Left ventricle myocardium superior (tissue), 1 donor: ENCODE data around the gene ENTHD1. TPM values are rescaled to one million over a fixed set of nuclear protein-coding genes. Genes with fewer than 3 reads are reported as not detected.

Experiments used
- ATAC-seq: fragments of 200-7000 bp; cut with Tn5 transposase; one replicate; pipeline ENCODE4 v1.9.1; 2020; ENCODE audit warnings: mild to moderate bottlenecking, moderate library complexity
- DNase-seq: peaks from one replicate; pipeline ENCODE4 v3.0.0-alpha.2; 2020
- intact Hi-C: fragments of 100-400 bp; cut with micrococcal nuclease; formaldehyde crosslinking; loops from one replicate; pipeline ENCODE4 v1.11.0; 2022
- long read RNA-seq: library from polyadenylated mRNA; unstranded; transcript quantifications from one replicate; pipeline ENCODE4 v2.0.0, GENCODE V29; 2021
- total RNA-seq: library from RNA; stranded (reverse); fragmentation: NEBNext Ultra II Directional; extraction: Animal tissue kit (Norgen Biotek cat#: 25700); gene quantifications from one replicate; pipeline ENCODE4 v1.2.1, GENCODE V29; 2021
- donor health status: DM: no; HTN: yes; CAD: no; lungs with severe emphysema.

Gene ENTHD1, protein sequence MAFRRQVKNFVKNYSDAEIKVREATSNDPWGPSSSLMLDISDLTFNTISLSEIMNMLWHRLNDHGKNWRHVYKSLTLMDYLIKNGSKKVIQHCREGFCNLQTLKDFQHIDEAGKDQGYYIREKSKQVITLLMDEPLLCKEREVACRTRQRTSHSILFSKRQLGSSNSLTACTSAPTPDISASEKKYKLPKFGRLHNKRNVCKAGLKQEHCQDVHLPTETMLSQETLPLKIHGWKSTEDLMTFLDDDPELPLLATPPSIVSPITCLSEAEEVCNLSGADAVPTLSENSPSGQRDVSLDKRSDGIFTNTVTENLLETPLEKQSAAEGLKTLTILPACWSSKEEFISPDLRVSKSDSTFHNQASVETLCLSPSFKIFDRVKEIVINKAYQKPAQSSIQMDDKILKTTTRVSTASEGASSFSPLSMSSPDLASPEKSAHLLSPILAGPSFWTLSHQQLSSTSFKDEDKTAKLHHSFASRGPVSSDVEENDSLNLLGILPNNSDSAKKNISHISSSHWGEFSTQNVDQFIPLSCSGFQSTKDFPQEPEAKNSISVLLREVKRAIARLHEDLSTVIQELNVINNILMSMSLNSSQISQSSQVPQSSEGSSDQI
- total RNA-seq = not detected
- long read RNA-seq = 0 reads

DNA sequence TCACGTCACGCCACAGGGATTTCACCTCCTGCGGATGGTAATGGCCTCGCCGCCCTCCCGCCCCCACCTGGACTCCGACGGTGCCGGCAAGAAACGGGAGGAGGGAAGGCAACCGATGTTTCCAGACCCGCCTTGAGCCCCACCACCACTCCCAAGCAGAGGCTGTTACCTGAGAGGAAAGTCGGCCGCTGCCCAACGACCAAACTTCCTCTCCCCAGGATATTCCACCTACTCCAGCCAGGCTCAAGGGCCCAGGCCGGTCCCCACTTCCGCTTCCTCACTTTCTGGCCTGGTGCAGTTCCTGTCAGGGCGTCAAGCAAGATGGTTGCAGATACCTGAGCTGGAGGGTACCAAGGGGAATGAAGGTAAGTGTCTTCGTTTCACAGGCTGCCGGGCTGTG is at the start of gene ENTHD1:
ENTHD1 (minus strand) TSS at position 235 of the 400 bp plus-strand sequence. CDS start 6,012 bp downstream, outside the sequence.
- intact Hi-C loops = no loop called here
- DNase-seq = no peak
- no peak for ATAC-seq

DNA sequence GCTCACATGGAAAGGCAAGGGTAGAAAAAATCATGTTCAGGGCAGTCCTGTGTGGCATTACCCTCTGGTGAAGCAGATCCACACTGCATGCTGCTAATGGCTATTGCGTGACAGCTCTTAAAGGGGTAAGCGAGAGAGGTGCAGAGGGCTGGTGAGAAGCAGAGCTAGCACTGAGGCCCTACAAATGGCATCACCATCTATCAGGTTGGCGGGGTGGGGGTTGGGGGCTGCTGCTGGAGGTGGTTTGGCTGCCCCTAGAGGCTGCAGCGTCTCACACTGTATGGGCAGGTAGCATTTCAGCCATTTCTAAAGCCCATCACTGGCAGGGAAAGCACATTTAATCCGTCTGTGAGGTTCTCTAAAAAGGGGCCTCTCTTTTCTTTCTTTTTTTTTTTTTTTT is 49.8 kb upstream of the ENTHD1 start:
- ATAC-seq = no peak
- intact Hi-C loops = no loop called here
- no peak for DNase-seq

DNA sequence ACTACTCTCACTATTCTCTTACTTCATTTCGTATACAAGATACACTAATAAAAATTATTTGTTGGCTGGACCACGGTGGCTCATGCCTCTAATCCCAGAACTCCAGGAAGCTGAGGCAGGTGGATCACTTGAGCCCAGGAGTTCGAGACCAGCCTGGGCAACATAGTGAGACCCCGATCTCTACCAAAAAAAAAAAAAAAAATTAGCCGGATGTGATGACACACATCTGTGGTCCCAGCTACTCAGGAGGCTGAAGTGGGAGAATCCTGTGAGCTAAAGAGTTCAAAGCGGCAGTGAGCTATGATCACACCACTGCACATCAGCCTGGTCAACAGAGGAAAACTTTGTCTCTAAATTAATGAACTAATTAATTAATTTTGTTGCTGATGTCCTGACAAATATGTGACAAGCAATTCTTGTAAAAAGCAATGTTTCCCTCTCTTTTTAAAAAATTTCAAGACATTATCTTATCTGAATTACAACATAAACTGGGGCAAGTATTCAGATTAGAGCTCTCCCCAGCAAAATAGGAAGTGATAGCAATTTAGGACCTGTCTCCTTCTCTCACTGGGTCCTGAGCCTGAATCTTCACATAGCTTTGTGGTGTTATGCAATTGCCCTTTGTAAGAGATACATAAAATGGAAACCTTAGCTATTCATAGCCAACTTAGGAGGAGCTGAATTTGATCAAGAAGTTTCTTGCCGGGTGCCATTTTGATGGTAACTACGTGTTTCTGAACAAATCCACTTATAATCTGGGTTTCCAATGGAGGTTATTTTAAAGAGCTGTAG is 49.1 kb upstream of the ENTHD1 start:
- DNase-seq = no peak
- intact Hi-C loops = no loop called here
- ATAC-seq = no peak

DNA sequence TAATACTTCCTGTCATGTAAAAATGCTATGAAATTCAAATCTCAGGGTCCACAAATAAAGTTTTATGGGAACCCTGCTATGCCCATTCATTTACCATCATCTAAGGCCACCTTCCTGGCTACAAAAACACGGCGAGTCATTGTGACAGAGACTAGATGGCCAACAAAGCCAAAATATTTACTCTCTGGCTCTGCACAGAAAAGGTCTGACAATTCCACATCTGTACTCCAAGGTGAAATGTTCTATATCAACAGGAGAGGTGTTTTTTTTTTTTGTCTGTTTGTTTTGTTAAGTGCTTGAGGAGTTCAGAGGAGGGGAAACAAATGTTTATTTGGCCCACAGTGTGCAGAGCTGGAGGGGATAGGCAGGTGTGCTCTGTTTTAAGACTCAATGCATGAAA is 48.0 kb upstream of the ENTHD1 start:
- no peak for DNase-seq
- intact Hi-C loops = no loop called here
- no peak for ATAC-seq

DNA sequence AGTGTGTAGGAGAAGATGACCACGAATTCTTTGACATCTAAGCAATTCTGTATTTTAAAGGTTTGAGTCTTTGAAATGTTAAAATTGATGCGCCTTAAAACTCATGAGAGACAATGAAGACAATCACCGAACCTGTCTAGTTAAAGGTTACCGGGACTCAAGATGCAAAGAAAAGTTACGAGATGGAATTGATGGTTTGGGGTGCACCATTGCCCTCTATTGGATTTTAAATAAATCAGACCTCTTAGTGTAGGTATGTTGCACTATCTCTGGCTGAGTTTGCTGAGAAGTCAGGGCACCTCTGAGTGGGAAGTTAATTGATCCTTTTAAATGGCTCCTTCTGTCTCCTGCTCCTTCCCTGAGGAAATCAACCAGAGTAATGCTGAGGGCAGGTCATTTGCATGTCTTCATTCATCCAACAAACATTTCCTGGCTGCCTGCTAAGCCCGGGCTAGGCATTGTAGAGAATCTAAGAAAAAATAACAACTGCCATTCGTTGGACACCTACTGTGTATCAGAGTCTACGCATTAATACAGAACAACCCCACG is 47.3 kb upstream of the ENTHD1 start:
- no peak for DNase-seq
- intact Hi-C loops = no loop called here
- no peak for ATAC-seq

DNA sequence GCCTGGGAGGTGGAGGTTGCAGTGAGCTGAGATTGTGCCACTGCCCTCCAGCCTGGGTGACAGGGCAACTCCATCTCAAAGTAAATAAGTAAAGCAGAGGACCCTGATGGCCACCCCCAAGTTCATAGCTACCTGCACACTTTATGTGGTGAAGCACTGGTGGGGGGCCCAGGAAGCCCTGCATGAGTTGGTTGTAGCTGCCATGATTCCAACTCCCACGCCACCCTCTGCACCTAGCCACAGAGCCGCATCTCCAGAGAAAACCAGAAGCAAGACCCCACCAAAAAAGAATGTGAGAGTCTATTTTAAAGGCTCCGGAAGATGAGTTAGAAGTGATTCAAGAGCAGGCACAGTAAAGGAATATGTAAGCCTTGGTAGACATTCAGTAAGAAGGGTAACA is 46.3 kb upstream of the ENTHD1 start:
- intact Hi-C loops = no loop called here
- no peak for ATAC-seq
- DNase-seq = no peak

DNA sequence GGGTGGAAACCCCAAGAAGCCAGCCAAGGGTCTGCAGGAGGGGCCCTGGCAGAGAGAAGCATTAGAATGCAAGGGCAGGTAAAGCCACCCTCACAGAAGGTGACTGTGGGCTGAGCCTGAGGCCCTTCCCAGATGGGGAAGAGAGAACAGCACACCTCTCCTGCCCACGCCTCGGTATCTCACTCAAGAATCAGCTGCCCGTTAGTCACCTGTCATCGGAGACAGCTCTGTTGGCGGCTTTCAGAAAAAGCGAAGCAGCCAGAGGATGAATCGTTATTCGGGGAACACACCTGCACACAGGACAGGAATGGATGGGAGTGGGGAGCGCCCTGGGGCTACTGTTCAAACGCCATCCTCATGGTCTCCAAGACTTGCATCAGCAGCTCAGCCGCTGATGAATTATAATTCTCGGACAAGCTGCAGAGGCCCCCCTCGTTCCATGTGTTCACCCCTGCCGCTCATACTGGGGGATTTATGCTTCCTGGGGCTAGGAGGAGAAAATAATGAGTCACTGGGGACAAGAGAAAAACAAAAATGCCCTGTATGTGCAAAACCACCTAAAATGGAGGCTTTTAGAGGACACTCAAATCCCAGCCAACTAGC is 45.0 kb upstream of the ENTHD1 start:
- intact Hi-C loops = no loop called here
- DNase-seq (no peak), ATAC-seq (no peak)

DNA sequence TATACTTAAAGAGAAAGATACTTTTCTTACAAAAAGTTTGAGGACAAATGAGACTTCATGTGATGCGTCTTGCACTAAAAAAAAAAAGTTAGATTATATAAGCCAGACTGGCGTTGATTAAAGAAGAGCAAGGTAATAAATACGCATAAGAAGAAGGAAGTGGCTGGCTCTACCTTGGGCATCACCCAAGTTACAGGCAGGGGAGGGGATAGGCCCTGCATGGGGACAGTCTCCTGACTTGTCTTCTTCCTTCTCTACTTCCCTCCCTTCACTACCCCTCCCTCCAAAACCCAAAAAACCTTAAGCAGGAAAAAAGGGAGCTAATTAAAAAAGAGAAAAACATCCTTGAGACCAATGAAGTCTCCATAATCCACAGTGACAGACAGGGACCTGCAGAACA is 44.3 kb upstream of the ENTHD1 start:
- no peak for DNase-seq
- intact Hi-C loops = no loop called here
- ATAC-seq = no peak

DNA sequence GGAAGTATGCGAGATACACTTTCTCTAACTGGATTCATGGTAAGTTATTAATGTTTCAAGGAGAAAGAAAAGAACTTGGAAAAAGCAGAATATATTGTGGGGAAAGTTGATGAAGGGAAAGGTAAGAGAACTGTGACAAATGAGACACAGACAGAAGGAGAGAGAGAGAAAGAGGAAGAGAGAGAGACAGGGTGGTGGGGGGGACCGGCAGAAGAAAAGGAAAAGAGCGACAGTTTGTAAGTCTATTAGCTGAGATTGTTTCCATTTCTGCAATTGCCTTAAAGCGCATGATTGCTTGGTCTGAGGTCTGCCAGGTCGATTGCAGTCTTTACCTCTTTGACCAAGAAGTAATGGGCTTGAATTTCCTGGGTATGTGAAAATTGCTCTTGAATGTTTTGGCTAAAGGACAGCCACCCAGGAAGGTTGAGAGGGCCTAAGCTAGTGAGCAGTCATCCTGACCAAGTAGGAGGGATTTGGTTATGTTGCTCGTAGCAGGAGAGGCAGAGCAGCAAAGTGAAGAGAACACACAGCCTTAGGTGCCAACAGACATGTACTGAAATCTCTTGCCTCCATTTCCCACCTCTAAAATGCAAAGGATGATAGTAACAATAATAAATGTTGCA is 43.1 kb upstream of the ENTHD1 start:
- intact Hi-C loops = no loop called here
- ATAC-seq (no peak), DNase-seq (no peak)

DNA sequence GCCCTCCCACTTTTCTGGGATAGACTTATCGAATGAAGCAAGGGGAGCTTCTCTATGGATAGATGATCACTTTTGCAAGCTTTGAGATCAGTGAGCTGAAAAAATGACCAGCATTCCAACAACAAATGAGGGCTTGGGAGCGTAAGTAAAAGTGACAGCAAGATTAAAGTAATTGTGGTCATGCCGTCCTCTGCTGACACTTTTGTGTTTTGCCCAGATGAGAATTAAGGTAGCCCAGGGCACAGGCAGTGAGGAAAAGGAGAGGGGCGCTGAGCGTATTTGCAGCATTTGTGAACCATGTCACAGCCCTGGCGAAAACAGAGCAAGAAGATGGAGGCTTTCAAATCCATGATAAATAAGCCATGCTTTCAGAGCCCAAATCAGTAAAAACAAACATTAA is 42.1 kb upstream of the ENTHD1 start:
- DNase-seq = no peak
- intact Hi-C loops = no loop called here
- ATAC-seq = no peak

DNA sequence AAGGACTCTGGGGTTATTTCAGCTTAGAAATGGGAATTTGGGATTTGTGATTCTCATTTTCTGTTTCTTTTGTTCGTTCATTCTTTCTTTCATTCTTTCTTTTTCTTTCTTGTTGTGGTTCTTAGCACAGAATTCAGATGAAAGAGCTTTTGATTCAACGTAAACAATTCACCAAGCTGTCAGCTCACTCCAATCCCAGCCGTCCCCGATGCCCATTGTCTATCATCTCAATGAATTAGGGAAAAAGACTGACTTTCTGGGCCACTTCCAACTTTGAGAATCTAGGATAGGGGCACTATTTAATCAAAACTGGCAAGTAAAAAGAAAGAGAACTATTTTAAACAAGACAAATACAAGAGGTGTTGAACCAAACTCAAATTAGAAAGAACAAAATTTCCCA is 41.6 kb upstream of the ENTHD1 start:
- no peak for ATAC-seq
- DNase-seq = no peak
- intact Hi-C loops = no loop called here

DNA sequence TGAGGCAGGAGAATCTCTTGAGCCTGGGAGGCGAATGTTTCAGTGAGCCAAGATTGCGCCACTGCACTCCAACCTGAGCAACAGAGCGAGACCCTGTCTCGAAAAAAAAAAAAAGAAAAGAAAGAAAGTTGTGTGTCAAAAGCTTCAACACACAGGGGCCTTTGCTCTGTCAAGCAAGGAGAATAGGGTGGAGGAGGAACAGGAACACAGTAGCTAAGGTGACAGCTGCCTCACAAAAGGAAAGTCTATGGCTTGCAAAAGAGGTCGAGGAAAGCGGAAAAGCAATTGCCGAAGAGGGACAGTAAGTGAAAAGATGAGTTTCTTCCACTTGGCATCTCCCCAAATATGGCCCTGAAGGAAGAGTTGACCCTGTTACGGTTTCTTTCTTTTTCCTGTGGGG is 40.2 kb upstream of the ENTHD1 start:
- no peak for ATAC-seq
- no peak for DNase-seq
- intact Hi-C loops = no loop called here

DNA sequence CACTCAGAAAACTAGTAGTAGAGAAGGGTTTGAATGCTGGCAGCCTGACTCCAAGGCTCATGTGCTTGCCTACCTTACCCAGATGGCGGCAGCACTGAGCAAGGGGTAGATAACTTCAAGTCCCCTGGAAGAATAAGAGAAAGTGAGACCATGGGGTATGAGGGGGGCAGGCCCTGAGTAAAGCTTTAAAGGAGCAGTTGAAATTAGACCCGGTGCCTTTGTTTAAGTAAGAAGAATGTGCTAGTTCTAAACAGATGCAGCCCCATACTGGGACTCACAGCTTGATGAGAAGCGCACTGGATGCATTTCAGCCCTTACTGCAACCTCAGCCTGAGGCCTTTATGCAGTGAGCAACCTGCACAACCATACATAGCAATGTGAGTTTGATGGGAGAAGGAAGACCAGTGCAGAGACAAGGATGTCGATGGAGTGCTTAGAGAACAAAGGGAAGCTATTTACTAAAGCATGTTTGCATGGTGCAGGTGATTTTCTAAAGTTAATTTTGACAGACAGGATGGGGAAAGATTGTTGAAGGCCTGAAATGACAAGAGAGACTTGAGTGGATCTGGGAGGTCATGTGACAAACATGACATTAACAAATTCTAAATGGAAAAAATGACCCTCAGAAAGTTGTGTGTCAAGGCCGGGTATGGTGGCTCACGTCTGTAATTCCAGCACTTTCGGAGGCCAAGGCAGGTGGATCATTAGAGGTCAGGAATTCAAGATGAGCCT is 39.5 kb upstream of the ENTHD1 start:
- no peak for ATAC-seq
- DNase-seq = peak; percentile 34
- intact Hi-C loops = no loop called here

DNA sequence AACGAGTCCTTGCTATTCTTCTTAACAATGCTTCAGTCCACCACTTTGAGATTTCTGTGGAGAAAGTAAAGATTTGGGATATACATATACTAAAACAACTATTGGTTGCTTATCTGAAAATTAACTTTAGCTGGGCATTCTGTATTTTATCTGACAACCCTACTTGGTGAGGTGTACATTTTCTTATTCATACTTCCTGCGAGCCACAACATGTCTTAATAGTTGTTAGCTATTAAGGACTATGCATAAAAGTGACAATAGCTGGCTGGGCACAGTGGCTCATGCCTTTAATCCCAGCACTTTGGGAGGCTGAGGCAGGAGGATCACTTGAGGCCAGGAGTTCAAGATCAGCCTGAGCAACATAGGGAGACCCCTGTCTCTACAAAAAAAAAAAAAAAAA is 38.6 kb upstream of the ENTHD1 start:
- no peak for DNase-seq
- ATAC-seq = no peak
- intact Hi-C loops = no loop called here

DNA sequence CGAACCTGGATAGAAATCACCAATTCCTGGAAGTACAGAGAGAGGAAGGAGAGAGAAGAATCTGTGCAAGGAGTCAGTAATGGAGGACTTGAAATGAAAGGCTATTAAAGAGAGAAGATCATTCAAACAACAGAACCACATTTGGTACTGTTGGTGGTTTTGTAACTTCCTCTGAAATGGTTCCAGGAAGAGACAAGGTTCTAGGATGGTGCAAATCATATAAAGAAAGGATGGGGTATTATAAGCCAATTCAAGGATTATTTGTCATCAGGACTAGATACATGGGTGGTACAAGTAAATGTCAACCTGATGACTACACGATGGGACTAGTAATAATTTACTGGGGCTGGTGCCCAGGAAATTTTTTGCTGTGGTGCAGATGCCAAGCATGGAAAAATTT is 37.7 kb upstream of the ENTHD1 start:
- no peak for ATAC-seq
- no peak for DNase-seq
- intact Hi-C loops = no loop called here

DNA sequence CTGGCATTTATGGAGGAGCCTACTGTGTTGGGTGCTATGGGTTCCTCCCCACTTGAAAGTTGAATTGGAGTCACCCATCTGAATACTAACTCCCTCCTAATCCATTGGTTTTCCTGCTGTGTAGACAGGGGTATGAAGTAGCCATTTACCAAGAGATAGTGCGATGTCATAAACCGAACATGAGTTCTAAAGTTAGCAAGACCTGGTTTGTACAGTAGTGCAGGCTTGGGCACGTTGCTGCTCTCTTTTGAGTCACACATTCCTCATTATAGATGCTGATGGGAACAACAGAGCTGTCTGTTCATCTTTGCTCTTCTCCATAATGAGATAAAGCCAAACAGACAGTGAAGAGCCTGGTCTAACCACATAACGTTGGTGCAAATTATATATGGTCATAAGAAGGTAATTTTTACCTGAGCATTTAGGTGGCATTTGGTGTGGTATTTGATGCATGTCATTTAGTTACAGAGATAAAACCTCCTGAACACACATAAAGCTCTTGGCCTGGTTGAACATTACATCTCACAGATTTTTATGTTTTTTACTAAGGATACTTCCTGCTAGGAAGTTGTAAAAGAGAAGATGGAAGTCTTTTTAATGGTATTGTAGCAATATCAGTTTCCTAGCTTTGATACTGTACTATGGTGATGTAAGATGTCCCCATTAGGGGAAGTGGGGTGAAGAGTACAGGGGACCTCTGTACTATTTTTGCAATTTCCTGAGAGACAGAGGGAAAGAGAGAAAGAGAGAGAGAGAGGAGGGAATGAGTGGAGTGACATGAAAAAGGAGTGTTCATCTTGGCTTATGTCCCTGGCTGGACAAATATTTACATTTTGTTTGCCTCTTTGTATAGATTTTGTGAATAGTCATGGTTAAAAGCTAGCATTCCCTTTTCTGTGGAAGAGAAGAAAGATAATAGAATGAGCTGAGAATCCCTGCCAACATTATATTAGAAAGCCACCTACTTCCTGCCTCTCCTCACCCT is 35.3 kb upstream of the ENTHD1 start:
- intact Hi-C loops = no loop called here
- DNase-seq (no peak), ATAC-seq (no peak)

DNA sequence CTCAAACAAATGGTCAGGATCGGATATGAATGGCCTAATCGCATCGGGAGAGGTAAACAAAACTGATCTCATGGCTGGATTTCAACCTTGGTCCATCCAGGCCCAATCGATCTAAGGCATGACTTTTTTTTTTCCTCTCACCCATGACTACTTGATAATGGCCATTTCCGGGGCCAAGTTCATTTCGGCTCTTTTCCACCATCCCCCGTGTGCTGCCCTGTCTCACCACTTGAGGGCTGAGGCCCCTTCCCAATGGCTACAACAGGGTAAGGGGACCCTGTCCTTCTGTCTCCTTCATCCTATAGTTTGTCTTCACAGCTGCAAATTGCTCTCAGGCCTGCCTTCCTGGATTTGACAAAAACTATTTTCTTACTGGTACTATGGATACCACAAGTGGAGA is 34.0 kb upstream of the ENTHD1 start:
- DNase-seq (no peak), ATAC-seq (no peak)
- intact Hi-C loops = no loop called here
